T-helper 2 cell treated with Interferon-gamma antibody and Interleukin-4, amounts not matched to agents 100 ng/mL and 5 ng/mL, for 36 hours (primary cell): ENCODE results near the gene THBS3. TPM values are rescaled to one million over a fixed set of nuclear protein-coding genes. Genes with fewer than 3 reads are reported as not detected.
"Not testable (repeated sequence)": the region's sequence is repeated elsewhere in the genome, so short reads cannot be mapped to it uniquely, and the experiment has no call there.

ENCODE experiments used
- intact Hi-C: fragments of 100-400 bp; cut with micrococcal nuclease; formaldehyde crosslinking; loops from one replicate; pipeline ENCODE4 v1.15.1; 2023
- total RNA-seq: library from RNA; stranded (reverse); gene quantifications from 2 replicates; pipeline ENCODE4 v1.2.3, GENCODE V29; 2022

The THBS3 gene
- total RNA-seq, 1 donor from 2014 or later, result 13.7 TPM

DNA sequence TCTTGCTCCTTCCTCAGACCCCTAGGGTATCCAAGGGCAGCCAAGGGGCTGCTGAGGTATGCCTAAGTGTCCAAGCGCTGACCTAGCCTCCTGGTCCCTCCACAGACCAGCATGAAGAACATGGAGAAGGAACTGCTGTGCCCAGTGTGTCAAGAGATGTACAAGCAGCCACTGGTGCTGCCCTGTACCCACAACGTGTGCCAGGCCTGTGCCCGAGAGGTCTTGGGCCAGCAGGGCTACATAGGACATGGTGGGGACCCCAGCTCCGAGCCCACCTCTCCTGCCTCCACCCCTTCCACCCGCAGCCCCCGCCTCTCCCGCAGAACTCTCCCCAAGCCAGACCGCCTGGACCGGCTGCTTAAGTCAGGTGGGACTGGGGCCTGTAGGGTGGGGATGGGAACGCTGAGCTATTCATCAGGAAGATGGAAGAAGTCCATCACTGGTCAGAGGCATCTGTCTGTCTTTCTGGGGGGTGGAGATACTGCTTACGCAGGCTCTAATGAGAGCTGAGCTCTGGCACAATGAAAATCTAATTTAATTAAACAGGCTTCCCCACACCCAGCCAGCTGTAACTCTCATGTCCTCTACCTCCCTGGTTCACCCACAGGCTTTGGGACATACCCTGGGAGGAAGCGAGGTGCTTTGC lies 32.3 kb downstream of the THBS3 start:
- intact Hi-C loops, result loop anchor here (10.0 kb wide), 1 partner anchor 201 kb away; the partner anchor contains the start of genes CKS1B and SHC1

DNA sequence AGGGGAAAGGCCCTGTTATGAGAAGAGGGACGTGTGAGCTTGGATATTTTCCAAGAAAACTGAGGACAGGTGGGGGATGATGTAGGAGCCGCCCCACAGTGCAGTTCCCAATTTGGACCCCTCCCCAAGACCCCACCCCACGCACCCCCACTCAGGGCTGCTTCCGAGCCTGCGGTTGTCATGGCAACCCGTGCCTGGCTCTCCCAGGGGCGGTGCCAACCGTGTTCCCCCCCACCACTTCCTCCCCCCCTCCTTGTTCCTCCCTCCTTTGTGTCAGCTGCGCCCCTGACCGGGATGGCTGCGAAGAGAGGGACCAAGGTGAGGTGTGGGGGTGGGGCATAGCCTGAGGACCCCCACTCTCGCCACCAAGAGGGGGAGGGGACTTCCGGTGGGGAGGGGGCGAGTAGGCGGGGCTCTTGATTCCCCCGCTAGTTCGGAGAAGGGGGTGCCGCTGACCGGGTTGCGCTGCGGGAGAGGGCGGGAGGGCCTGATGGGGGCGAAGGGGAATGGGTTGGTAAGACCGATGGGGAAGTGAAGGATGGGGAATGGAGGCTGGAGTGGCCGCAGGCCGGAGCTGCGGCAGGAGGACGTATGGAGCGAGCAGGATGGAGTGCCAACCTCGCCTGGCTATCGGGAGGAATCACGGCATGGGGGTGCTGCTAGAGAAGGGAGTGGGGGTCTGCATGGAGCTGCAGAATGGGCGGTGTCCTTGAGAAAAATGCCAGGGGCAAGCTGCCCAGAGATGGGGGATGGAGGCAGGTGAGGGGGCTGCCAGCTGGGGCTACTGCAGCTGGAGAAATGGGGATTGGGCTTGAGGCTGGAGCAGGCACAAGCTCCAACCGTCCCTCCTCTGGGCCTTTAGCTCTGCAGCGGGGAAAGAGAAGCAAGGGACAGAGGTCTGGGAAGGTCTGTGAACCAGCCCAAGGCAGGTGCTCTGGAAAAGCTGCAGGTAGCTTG lies 33.1 kb downstream of the THBS3 start:
- intact Hi-C loops, result loop anchor here (10.0 kb wide), 1 partner anchor 200 kb away; the partner anchor contains the start of genes CKS1B and SHC1

GRCh38 chr1:155173478-155174323 lies 34.0 kb downstream of the THBS3 start, which contains the start of gene TRIM46:
TRIM46 (plus strand) TSS chr1:155173849; CDS start chr1:155173967, 118 bp downstream.
- intact Hi-C loops, result loop anchor here (2.0 to 10.0 kb wide), 2 partner anchors 39 to 199 kb away; partner anchors contain the start of genes CKS1B, SHC1 and SLC50A1

- intact Hi-C loops, result loop anchor here (2.0 to 10.0 kb wide), 2 partner anchors 38 to 198 kb away; partner anchors contain the start of genes CKS1B, SHC1 and SLC50A1
Measured at GRCh38 chr1:155172732-155173477, 34.8 kb downstream of the THBS3 start, which contains the start of gene KRTCAP2. KRTCAP2 (minus strand) TSS chr1:155173304; CDS start chr1:155173224, 80 bp downstream.

GRCh38 chr1:155171836-155172731 lies 35.6 kb downstream of the THBS3 start:
- intact Hi-C loops, result loop anchor here (2.0 to 10.0 kb wide), 2 partner anchors 37 to 197 kb away; partner anchors contain the start of genes CKS1B, SHC1 and SLC50A1

- intact Hi-C loops, result loop anchor here (10.0 kb wide), 1 partner anchor 196 kb away; the partner anchor contains the start of genes CKS1B and SHC1
Measured at GRCh38 chr1:155170806-155171205, 36.9 kb downstream of the THBS3 start.

DNA sequence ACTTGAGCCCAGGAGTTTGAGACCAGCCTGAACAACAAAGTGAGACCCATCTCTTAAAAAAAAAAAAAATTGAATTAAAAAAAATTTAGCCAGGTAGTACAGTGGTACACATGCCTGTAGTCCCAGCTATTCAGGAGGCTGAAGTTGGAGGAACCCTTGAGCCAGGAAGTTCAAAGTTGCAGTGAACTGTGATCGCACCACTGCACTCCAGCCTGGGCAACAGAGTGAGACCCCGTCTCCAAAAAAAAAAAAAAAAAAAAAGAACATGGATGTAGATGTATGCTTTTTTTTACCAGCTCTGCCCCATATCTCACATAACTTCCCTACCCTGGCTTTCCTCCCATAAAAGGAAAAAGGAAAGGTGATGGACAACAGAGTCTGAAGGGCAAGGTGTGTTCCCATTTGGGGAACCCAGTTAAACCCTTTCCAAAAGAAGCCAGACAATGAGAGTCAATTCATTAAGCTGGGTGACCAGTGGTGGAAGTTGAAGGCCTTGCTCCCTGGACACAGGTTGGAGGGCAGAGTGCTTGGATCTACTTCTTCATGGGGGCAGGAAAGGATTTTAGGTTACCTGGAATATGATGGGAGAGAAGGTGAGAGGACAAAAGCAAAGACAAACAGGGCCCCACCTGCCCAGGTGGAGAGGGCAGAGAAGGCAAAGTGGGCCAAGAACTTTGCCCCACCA lies 37.5 kb downstream of the THBS3 start:
- intact Hi-C loops, result loop anchor here (10.0 kb wide), 1 partner anchor 195 kb away; the partner anchor contains the start of genes CKS1B and SHC1

- intact Hi-C loops, result no loop called here
Measured at GRCh38 chr1:155169541-155169940, 38.2 kb downstream of the THBS3 start.

DNA sequence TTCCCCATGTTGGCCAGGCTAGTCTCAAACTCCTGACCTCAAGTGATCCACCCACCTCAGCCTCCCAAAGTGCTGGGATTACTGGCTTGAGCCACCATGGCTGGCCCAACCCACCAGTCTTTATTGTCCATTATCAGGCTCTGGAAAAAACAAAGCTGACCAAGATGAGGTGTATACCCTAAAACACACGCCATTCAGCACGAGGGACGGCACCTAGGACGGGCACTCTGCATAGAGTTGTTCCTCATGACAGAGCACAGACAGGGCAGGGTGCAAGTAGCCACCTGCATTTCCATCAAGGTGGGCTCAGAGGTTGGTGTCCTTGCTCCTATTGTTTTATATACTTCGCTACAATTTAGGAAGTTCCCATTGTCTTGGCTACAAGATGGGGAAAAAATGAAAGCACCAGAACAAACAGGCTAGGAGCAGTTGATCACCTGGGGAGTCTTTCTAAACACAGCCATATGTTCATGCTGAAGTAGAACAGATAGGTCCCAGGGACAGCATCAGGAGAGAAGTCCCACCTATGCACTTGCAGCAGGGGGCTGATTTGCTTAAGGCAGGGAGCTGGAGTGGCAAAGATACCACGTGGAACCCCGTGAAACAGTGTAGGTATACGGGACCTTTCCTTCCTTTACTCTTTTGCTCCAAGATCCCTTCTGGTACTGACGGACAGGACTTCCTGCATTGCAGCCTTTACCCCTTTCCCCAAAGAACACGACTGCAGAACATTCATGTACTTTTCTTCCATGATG lies 39.1 kb downstream of the THBS3 start:
- intact Hi-C loops, result loop anchor here (1.0 kb wide), 1 partner anchor 74 kb away; no protein-coding TSS in a partner anchor

DNA sequence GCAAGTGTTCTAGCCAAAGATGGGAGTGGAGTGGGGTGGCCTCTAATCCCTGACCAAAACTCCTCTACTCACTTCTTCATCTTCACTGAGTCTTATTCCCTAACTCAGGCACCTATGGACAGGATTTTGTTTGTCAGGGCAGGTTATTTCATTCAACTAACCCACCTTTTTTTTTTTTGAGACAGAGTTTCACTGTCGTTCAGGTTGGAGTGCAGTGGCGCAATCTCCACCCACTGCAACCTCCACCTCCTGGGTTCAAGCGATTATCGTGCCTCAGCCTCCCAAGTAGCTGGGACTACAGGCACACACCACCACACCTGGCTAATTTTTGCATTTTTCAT lies 39.6 kb downstream of the THBS3 start:
- intact Hi-C loops, result loop anchor here (1.0 kb wide), 1 partner anchor 74 kb away; no protein-coding TSS in a partner anchor

DNA sequence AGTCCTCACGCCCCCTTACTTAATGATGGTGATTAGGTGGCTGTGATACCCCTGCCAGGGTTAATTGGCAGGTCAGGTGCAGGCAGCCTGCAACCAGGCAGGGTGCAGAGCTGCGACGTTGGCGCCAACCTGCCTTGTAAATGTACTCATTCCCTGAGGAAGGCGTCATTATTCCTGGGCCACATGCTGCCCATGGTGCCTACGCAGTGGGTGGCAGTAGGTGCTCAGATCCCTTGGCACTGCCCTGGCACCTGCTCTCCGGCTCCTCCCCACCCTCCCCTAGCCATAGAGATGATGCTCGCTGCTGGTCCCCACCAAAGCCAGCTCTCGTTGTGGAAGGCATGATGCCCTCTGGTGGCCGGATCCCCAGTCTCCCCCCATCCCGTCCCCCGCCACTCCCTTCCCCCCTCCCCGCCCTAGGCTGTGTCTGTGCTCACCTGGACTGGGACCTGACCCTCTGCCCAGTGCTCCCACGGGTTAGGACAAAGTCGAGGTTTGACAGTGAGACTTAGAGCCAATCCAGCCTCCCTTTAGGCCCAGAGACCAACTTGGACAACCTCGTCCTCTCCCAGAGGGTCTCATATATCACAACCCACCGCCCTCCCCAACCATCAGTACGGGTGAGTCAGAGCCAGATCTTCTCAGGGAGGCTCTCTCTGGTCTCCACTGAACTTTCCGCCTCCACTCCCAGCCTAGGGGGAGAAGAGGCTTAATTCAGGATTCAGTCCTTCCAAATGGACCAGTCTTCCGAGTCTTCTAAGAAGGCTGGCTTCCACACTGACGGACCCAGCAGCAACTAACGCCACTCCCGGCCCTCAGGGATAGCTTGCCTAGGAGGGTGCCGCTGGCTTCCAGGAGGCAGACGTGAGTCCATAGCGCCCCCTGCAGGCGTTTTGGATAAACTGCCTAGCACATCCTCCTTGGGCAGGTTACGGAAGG lies 40.3 kb downstream of the THBS3 start:
- intact Hi-C loops, result loop anchor here (1.0 kb wide), 2 partner anchors 73 to 76 kb away; no protein-coding TSS in a partner anchor

GRCh38 chr1:155166471-155167165 lies 41.1 kb downstream of the THBS3 start:
- intact Hi-C loops, result loop anchor here (1.0 kb wide), 1 partner anchor 75 kb away; no protein-coding TSS in a partner anchor

GRCh38 chr1:155166051-155166470 lies 41.6 kb downstream of the THBS3 start:
- intact Hi-C loops, result no loop called here

GRCh38 chr1:155164625-155165024 lies 43.1 kb downstream of the THBS3 start:
- intact Hi-C loops, result not testable (repeated sequence)

DNA sequence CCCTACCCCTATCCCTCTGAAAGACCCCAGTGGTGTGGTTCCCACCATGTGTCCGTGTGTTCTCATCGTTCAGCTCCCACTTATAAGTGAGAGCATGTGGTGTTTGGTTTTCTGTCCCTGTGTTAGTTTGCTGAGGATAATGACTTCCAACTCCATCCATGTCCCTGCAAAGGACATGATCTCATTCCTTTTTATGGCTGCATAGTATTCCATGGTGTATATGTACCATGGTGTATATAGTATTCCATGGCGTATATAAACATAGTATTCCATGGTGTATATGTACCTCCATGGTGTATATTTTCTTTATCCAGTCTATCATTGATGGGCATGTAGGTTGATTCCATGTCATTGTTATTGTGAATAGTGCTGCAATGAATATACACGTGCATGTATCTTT lies 43.9 kb downstream of the THBS3 start:
- intact Hi-C loops, result not testable (repeated sequence)
